ENCODE measurements around the gene SHROOM1. TPM values are rescaled to one million over a fixed set of nuclear protein-coding genes. Genes with fewer than 3 reads are reported as not detected.

SHROOM1 gene
- total and polyA plus RNA-seq, 8 donors: 8.1 to 20.6 (median 10.0) TPM

DNA sequence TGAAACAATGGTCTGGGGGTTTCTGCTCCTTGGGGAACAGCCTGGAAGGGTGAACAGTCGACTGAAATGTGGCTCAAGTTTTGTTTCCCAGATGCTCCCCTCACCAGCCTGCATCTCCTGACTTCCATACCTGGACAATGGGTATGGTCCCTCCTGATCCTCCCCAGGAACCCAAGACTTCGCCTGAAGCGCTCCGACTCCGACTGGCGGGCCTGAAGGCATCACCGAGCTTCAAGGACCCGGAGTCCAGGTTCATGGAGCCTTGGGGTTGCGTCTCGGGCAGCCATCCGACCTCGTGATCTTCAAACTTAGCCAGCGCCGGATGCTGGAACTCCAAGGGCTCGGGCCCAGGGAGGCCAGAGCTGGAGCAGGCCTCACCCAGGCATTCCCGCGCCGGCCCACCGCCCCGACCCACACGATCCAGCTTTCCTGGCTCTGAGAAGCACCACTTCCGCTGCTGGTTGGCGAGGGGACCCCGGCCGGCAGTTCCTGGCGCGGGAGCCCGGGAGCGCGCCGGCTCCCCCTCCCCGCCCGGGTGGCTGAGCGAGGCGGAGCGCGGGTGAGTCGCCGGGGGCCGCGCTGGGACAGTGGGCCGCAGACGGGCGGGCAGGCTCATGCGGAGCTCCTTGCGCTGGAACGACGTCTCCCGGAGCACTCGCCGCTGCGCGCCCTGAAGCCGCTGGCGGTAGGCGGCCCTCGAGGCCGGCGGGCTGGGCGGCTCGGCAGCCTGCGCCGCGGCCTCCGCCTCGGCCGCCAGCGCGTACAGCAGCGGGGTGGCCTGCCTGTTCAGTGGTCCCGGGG, 5.2 kb downstream of the SHROOM1 start:
- Histone ChIP-seq H3K9me3 (no peaks in the 10 kb centered on the region), H3K4me1 (peaks cover 4 to 36% of the 10 kb centered on the region in 2 donors), H3K36me3 (peaks cover 0 to 24% of the 10 kb centered on the region in 2 donors), H3K27ac (no peak overlapping the region), H3K27me3 (peaks cover 0 to 86% of the 10 kb centered on the region in 2 donors), H3K4me3 (no peak overlapping the region)
- ATAC-seq (no peak), DNase-seq (no peak)
- TF ChIP-seq, protein P1, sequence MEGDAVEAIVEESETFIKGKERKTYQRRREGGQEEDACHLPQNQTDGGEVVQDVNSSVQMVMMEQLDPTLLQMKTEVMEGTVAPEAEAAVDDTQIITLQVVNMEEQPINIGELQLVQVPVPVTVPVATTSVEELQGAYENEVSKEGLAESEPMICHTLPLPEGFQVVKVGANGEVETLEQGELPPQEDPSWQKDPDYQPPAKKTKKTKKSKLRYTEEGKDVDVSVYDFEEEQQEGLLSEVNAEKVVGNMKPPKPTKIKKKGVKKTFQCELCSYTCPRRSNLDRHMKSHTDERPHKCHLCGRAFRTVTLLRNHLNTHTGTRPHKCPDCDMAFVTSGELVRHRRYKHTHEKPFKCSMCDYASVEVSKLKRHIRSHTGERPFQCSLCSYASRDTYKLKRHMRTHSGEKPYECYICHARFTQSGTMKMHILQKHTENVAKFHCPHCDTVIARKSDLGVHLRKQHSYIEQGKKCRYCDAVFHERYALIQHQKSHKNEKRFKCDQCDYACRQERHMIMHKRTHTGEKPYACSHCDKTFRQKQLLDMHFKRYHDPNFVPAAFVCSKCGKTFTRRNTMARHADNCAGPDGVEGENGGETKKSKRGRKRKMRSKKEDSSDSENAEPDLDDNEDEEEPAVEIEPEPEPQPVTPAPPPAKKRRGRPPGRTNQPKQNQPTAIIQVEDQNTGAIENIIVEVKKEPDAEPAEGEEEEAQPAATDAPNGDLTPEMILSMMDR (IDR thresholded peaks at IDR 0.05): no peak
- intact Hi-C loops (cut with DNase I): no loop called here

DNA sequence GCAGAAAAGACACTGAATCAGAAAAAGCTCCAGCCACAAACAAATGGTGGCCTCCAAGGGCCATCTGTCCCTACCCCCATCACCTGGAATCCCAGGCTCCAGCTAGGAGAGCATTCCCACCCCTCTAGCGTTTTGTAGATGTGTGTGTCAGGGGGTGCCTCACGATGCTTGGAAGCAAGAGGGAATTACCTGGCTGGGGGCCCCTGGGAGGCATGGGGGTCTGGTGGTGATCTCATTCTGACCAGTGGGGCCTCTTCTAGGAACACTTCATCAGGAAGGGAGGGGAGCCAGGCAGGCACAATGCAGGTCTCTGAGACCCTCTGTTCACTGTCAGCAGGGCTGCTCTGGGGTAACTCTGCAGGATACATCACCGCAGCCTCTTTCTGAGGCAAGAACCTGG, 6.0 kb downstream of the SHROOM1 start:
- no peak for DNase-seq
- Histone ChIP-seq H3K27ac (no peak overlapping the region), H3K4me3 (no peak overlapping the region), H3K4me1 (peaks cover 4 to 39% of the 10 kb centered on the region in 2 donors), H3K27me3 (peaks cover 0 to 86% of the 10 kb centered on the region in 2 donors), H3K36me3 (peaks cover 0 to 24% of the 10 kb centered on the region in 2 donors), H3K9me3 (no peaks in the 10 kb centered on the region)
- no peak for ATAC-seq
- intact Hi-C loops (cut with DNase I): no loop called here
- TF ChIP-seq, protein P1 (IDR thresholded peaks at IDR 0.05): no peak

DNA sequence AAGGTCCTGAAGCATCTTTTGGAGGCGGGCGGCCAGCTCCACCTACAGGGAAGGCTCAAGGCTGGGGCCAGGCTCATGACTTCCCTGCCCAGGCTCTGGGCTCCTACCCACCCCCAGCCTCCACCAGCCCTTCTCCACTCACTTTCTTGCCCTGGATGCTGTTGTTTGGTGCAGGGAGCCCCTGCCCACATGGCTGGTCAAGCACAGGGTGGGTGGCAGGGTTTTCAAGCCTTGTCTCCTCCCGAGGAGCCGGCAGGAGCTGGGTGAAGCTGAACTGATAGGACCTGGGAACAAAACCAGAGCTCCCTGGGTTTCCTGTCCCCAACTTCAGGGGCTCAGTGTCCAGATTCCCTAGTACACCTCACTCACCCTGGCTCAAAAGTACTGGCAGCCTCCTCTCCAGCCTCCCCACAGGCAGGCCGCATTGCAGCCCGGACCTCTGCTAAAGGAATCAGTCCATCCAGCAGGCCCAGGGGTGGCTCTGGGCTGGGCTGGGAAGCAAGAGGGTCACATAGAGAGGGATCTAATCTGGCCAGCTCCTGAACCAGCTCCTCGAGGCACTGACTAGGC, 6.9 kb downstream of the SHROOM1 start:
- H3K27ac ChIP-seq: no peak overlapping the region
- intact Hi-C loops (cut with DNase I): no loop called here
- H3K9me3 ChIP-seq: no peaks in the 10 kb centered on the region
- peaks cover 4 to 32% of the 10 kb centered on the region in 2 donors for H3K4me1 ChIP-seq
- peaks cover 0 to 24% of the 10 kb centered on the region in 2 donors for H3K36me3 ChIP-seq
- DNase-seq (no peak), ATAC-seq (peak; percentile 26)
- no peak overlapping the region for H3K4me3 ChIP-seq
- peaks cover 0 to 86% of the 10 kb centered on the region in 2 donors for H3K27me3 ChIP-seq
- TF ChIP-seq, protein P1 (IDR thresholded peaks at IDR 0.05): no peak

DNA sequence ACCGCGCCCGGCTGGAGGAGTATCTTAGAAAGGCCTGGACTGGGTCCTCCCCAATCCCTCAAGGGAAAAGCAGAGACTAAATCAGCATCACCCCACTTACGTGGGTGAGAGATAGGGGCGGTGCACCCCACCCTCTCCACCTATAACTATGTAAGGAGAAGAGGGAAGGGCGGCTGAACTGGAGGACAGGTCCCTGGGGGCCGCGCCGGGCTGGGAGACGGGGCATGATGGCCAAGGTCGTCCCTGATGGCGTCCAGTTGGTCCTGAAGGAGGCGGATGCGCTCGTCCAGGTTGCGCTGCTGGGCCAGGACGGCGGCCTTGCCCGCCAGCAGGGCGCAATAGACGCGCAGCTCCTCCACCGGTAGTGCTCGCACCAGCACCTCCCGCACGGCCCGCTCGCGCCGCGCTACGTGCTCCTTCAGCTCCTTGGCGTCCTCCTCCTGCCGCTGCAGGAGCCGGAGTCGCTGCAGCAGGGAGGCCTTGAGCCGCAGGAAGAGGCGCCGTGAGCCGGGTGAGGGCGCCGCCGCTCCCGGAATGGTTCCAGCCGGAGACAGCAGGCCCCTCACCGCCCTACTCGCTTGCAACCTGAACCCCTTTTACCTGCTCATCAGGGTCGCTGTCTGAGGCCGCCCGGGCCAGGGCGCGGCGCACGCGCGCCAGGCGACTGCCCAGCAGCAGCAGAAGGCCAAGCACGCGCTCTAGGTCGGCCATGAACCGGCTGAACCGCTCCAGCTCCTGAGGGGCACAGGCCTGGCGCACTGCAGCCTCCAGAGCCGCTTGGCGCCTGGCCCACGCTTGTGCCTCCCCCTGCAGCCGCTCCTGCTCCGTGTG, 7.6 kb downstream of the SHROOM1 start:
- intact Hi-C loops (cut with DNase I): no loop called here
- DNase-seq (peak in 1 of 4 donors; percentile 83), ATAC-seq (peak; percentile 72)
- TF ChIP-seq, protein P1 (IDR thresholded peaks at IDR 0.05): no peak
- Histone ChIP-seq H3K27me3 (peaks cover 0 to 84% of the 10 kb centered on the region in 2 donors), H3K36me3 (peaks cover 0 to 24% of the 10 kb centered on the region in 2 donors), H3K27ac (no peak overlapping the region), H3K4me3 (peak overlapping the region in 1 of 2 donors; percentile 6), H3K4me1 (peaks cover 4 to 30% of the 10 kb centered on the region in 2 donors), H3K9me3 (no peaks in the 10 kb centered on the region)

Measured in left lung (tissue), 10 donors.